GM23248 (cell line): ENCODE data around the gene ANKRD62.

ENCODE experiments used
- EZH2 ChIP-seq: fragments of 200-600 bp; sonication (generic); IDR thresholded peaks from 2 replicates; pipeline ENCODE4 v1.6.1; 2018; ENCODE audit warnings: antibody characterized with exemption, mild to moderate bottlenecking; ENCODE audit not compliant: insufficient read depth, poor library complexity, severe bottlenecking
- EZH2phosphoT487 ChIP-seq: fragments of 200-600 bp; sonication (generic); IDR thresholded peaks from 2 replicates; pipeline ENCODE4 v1.6.1; 2018; ENCODE audit warnings: antibody characterized with exemption, moderate library complexity, mild to moderate bottlenecking, low read depth; ENCODE audit not compliant: insufficient read depth

DNA sequence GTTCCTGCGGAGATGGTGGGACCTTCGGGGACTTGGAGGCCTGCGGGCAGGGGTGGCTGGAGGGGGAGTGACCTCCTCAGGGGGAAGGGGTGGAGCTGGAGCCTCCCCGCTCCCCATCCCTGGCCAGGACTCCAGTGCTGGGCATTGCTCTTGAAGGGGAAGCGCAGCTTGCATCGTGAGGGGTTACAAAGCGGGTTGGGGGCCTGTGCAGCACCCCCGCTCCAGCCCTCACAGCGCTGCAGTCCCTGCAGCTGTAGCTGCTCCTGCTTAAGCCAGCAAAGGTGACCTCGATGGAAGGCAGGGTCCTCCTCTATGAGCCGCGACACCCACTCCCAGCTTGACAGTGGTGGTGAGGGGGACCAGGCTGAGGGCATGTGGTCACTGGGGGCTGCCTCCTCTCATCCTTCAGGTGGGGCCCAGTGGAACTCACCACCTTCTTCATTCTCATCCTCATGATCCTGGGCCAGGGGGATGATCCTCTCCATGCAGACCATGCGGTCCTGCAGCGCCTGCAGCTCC, 36.7 kb upstream of the ANKRD62 start:
- TF ChIP-seq EZH2 (no peak), EZH2phosphoT487 (no peak)
